Measurements from ENCODE around the gene GTPBP8.
A peak's percentile ranks its signal among the peaks of the same experiment; 100 is the strongest.

The GTPBP8 gene

GRCh38 chr3:112990672-112991602, at the start of gene GTPBP8:
Gene GTPBP8, plus strand, starts transcription at chr3:112990984. Its CDS starts 16 bp downstream, at chr3:112991000.
- no peak for FAIRE-seq

- no peak for FAIRE-seq
Measured at GRCh38 chr3:112948346-112948838, 42.4 kb upstream of the GTPBP8 start.

GRCh38 chr3:112956351-112956750, 34.4 kb upstream of the GTPBP8 start:
- no peak for FAIRE-seq

- no peak for FAIRE-seq
Measured at GRCh38 chr3:112958811-112959560, 31.8 kb upstream of the GTPBP8 start.

- no peak for FAIRE-seq
Measured at GRCh38 chr3:112963683-112964082, 27.1 kb upstream of the GTPBP8 start.

GRCh38 chr3:112965656-112966055, 25.1 kb upstream of the GTPBP8 start:
- FAIRE-seq = no peak

GRCh38 chr3:112966633-112967032, 24.2 kb upstream of the GTPBP8 start:
- FAIRE-seq = no peak

GRCh38 chr3:112967425-112967824, 23.4 kb upstream of the GTPBP8 start:
- FAIRE-seq = no peak

GRCh38 chr3:112967828-112968227, 23.0 kb upstream of the GTPBP8 start:
- no peak for FAIRE-seq

GRCh38 chr3:112972158-112972557, 18.6 kb upstream of the GTPBP8 start:
- no peak for FAIRE-seq

- FAIRE-seq = no peak
Measured at GRCh38 chr3:112973325-112974177, 17.2 kb upstream of the GTPBP8 start.

- no peak for FAIRE-seq
Measured at GRCh38 chr3:112974178-112974517, 16.6 kb upstream of the GTPBP8 start.

- no peak for FAIRE-seq
Measured at GRCh38 chr3:112974894-112975293, 15.9 kb upstream of the GTPBP8 start, which contains the start of gene CD200R1. Gene CD200R1, minus strand, starts transcription at chr3:112975103. Its CDS starts 246 bp downstream, at chr3:112974857.

GRCh38 chr3:112976001-112976400, 14.8 kb upstream of the GTPBP8 start:
- no peak for FAIRE-seq

- FAIRE-seq = no peak
Measured at GRCh38 chr3:112976953-112977352, 13.8 kb upstream of the GTPBP8 start.

GRCh38 chr3:112979244-112979832, 11.4 kb upstream of the GTPBP8 start:
- peak; percentile 88 for FAIRE-seq

GRCh38 chr3:112980080-112980479, 10.7 kb upstream of the GTPBP8 start:
- FAIRE-seq = no peak

- FAIRE-seq = no peak
Measured at GRCh38 chr3:112982710-112983109, 8.1 kb upstream of the GTPBP8 start.

- FAIRE-seq = no peak
Measured at GRCh38 chr3:112984485-112984884, 6.3 kb upstream of the GTPBP8 start.

GRCh38 chr3:112987710-112988334, 3.0 kb upstream of the GTPBP8 start:
- FAIRE-seq = no peak

GRCh38 chr3:112995800-112996199, 5.0 kb downstream of the GTPBP8 start:
- FAIRE-seq = no peak

- no peak for FAIRE-seq
Measured at GRCh38 chr3:113000691-113001090, 9.9 kb downstream of the GTPBP8 start.
